Thyroid gland (tissue), 4 donors: ENCODE results near the gene NOP16. TPM values are rescaled to one million over a fixed set of nuclear protein-coding genes. Genes with fewer than 3 reads are reported as not detected.
"Not testable (repeated sequence)": the region's sequence is repeated elsewhere in the genome, so short reads cannot be mapped to it uniquely, and the experiment has no call there.

Source experiments
- DNase-seq, 2 donors: peaks; one replicate each; pipeline ENCODE4 v3.0.0-alpha.2; 2019
- H3K27ac ChIP-seq, 3 donors: fragments of 200-600 bp; sonication (generic); 1 replicate in 2 of 3; 2 replicates in 1 of 3; pipeline ENCODE4 v1.5.1; 2016 to 2019; ENCODE audit warnings: mild to moderate bottlenecking in 1 of 3, moderate library complexity in 1 of 3
- H3K27me3 ChIP-seq: fragments of 200-600 bp; sonication (generic); one replicate; pipeline ENCODE4 v1.5.1; 2019
- H3K36me3 ChIP-seq, 2 donors: fragments of 200-600 bp; sonication (generic); one replicate each; pipeline ENCODE4 v1.5.1; 2016 to 2019
- H3K4me1 ChIP-seq, 2 donors: fragments of 200-600 bp; sonication (generic); one replicate each; pipeline ENCODE4 v1.5.1; 2017 to 2019
- H3K4me3 ChIP-seq, 3 donors: fragments of 200-600 bp; sonication (generic); replicated peaks in 1 of 3; 1 replicate in 2 of 3; 2 replicates in 1 of 3; pipeline ENCODE4 v1.5.1; 2016; ENCODE audit warnings: mild to moderate bottlenecking in 1 of 3
- H3K9me3 ChIP-seq: fragments of 200-600 bp; sonication (generic); one replicate; pipeline ENCODE4 v1.5.1; 2017
- POLR2A ChIP-seq, 2 donors: fragments of 450-650 bp; IDR thresholded peaks; one replicate each; pipeline ENCODE4 v1.6.1; 2017; ENCODE audit warnings: antibody characterized with exemption in 2 of 2, mild to moderate bottlenecking in 2 of 2, moderate library complexity in 1 of 2
- WGBS, 2 donors: methylation state at CpG; one replicate each; pipeline ENCODE4 v1.1.5; 2017; 5-methylcytosine and 5-hydroxymethylcytosine counted together
- intact Hi-C: fragments of 100-400 bp; cut with DNase I; formaldehyde crosslinking; loops from one replicate; pipeline ENCODE4 v1.15.1; 2023
- total RNA-seq, 4 donors: library from RNA; depleted of rRNA; stranded (reverse); fragments of >200 nt; gene quantifications; one replicate each; pipeline ENCODE4 v1.2.3, GENCODE V29; 2016
- TF ChIP-seq, protein P1 (sequence below), 6 experiments: fragments of 200-600 bp in 3 of 6; fragments of 450-650 bp in 3 of 6; sonication (generic) in 3 of 6; IDR thresholded peaks; one replicate each; pipeline ENCODE4 v1.5.1; 2016 to 2019; ENCODE audit warnings: antibody characterized with exemption in 6 of 6, mild to moderate bottlenecking in 2 of 6, inconsistent platforms in 1 of 6, moderate library complexity in 1 of 6

The NOP16 gene
- total RNA-seq, 4 donors from 2014 or later, result 4.7 to 13.7 (median 8.2) TPM

DNA sequence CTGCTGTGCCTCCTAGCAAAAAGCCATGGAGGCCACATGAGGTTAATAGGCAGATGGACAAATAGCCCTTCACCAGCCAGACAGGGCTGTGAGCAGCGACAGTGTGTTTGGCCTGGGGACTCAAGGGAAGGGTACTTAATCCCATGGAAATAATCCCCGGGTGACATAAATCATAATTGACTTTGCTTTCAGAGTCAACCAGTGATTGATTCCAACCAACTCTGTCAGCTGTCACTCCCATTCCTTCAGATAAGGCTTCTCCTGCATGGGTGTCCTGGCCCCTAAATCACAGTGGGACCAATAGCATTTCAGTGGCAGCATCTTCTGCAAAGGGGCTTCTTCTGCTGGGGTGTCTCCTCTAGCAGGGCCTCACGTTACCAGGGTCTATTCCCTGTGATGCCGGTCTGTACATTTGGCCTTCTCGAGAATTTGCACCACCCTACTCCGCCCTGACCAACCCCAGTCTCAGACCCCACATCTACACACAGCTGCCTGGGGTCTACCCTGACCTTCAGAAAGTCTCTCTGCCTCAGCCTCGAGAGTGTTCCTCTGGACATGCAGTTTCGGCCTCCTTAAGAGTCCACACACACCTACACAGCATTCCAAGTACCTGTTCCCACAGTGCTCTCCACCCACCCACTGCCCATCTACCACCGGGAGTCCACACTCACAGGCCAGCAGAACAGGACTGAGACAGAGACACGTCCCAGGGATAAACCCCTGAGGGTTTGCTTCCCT, 24.3 kb upstream of the NOP16 start:
- no peaks in the 10 kb centered on the region for H3K9me3 ChIP-seq
- no peak for DNase-seq
- H3K36me3 ChIP-seq, result peaks cover 5 to 12% of the 10 kb centered on the region in 2 donors
- intact Hi-C loops, result loop anchor here (5.0 kb wide), 1 partner anchor 35 kb away; the partner anchor contains the start of gene FAF2
- no peak overlapping the region for H3K27ac ChIP-seq
- TF ChIP-seq, protein P1, sequence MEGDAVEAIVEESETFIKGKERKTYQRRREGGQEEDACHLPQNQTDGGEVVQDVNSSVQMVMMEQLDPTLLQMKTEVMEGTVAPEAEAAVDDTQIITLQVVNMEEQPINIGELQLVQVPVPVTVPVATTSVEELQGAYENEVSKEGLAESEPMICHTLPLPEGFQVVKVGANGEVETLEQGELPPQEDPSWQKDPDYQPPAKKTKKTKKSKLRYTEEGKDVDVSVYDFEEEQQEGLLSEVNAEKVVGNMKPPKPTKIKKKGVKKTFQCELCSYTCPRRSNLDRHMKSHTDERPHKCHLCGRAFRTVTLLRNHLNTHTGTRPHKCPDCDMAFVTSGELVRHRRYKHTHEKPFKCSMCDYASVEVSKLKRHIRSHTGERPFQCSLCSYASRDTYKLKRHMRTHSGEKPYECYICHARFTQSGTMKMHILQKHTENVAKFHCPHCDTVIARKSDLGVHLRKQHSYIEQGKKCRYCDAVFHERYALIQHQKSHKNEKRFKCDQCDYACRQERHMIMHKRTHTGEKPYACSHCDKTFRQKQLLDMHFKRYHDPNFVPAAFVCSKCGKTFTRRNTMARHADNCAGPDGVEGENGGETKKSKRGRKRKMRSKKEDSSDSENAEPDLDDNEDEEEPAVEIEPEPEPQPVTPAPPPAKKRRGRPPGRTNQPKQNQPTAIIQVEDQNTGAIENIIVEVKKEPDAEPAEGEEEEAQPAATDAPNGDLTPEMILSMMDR (IDR thresholded peaks at IDR 0.05), result no peak
- no peak for TF ChIP-seq POLR2A (IDR thresholded peaks at IDR 0.05)
- H3K4me1 ChIP-seq, result peaks cover 17 to 30% of the 10 kb centered on the region in 2 donors
- no peak overlapping the region for H3K4me3 ChIP-seq
- H3K27me3 ChIP-seq, result no peaks in the 10 kb centered on the region
- WGBS, 2 donors, result 83 to 87% methylated on average over 10 of the region's 10 CpGs

DNA sequence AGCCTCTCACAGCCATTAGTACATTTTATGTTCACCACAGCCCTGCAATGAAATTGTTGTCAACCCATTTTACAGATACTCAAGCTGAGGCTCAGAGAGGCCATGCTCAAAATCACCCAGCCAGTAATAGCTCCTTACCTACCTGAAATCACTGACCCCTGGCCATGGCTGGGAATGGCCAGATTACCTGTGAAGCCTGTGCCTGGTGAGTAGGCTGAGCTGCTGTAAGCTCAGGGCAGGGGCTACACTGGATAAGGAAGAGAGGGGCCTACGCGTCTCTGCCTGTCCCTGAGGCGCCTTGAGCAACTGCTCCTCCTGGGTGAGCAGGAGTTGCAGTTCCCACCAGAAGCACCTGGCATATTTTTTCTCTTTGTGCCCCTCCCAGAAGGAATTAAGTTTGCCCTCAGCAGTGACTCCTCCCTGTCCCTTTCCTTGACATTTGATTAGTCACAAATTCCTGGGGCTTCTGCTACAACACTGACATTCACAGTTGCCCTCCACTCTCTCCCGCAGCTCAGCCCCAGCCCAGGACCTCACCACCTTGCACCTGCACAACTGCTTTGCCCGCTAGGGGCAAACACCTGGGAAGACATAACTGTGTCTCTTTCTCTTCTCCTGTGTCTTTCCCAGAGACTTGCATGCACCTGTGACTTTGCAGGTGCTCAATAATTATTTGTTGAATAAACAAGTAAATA, 22.2 kb upstream of the NOP16 start:
- WGBS, 2 donors, result 85 to 96% methylated on average over 5 of the region's 5 CpGs
- TF ChIP-seq POLR2A (IDR thresholded peaks at IDR 0.05), result no peak
- intact Hi-C loops, result loop anchor here (5.0 kb wide), 1 partner anchor 37 kb away; the partner anchor contains the start of gene FAF2

DNA sequence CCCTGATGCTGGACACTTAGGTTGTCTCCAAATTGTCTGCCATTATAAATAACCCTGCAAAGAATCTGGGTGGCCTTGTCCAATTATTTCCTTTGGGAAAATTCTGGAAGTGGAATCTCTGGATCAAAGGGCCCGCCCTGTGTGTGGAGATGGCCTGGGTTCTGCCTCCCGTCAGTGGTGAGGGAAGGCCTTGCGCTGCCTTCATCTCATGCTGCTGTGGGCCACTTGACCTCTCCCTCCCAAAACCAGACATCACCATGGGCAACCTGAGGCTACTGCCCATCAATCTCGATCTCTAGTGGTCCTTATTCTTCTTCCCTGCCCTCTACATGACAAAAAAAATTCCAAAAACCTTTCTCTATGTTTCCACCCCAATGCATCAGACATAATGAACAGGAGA, 21.4 kb upstream of the NOP16 start:
- no peak overlapping the region for H3K27ac ChIP-seq
- no peaks in the 10 kb centered on the region for H3K9me3 ChIP-seq
- 90 to 95% methylated on average over 4 of the region's 4 CpGs for WGBS, 2 donors
- no peak for TF ChIP-seq POLR2A (IDR thresholded peaks at IDR 0.05)
- TF ChIP-seq, protein P1 (IDR thresholded peaks at IDR 0.05), result no peak
- no peak overlapping the region for H3K4me3 ChIP-seq
- peaks cover 5 to 14% of the 10 kb centered on the region in 2 donors for H3K4me1 ChIP-seq
- H3K27me3 ChIP-seq, result no peaks in the 10 kb centered on the region
- intact Hi-C loops, result loop anchor here (5.0 kb wide), 1 partner anchor 38 kb away; the partner anchor contains the start of gene FAF2
- DNase-seq, result no peak
- H3K36me3 ChIP-seq, result peaks cover 5 to 16% of the 10 kb centered on the region in 2 donors

More for the DNA sequence above, 22.2 kb upstream of the NOP16 start:
- H3K9me3 ChIP-seq, result no peaks in the 10 kb centered on the region
- no peak overlapping the region for H3K27ac ChIP-seq
- no peak overlapping the region for H3K4me3 ChIP-seq
- peaks cover 13 to 23% of the 10 kb centered on the region in 2 donors for H3K4me1 ChIP-seq
- peaks cover 5 to 16% of the 10 kb centered on the region in 2 donors for H3K36me3 ChIP-seq
- no peaks in the 10 kb centered on the region for H3K27me3 ChIP-seq
- DNase-seq, result no peak

DNA sequence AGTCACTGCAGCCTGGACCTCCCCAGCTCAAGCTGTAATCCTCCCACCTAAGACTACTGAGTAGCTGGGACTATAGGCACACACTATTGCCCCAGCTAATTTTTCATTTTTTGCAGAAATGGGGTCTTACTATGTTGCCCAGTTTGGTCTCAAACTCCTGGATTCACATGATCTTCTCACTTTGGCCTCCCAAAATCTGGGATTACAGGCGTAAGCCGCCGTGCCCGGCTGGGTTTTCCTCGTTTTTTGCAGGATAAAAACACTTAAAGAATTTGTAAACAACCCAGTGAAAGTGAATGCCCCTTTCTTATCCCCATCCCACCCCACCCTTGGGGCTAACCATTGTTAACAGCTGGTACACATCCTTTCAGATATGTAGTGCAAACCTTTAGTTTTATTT, 20.2 kb upstream of the NOP16 start:
- intact Hi-C loops, result no loop called here
- no peak for TF ChIP-seq POLR2A (IDR thresholded peaks at IDR 0.05)
- TF ChIP-seq, protein P1 (IDR thresholded peaks at IDR 0.05), result no peak
- Histone ChIP-seq H3K27me3 (no peaks in the 10 kb centered on the region), H3K9me3 (no peaks in the 10 kb centered on the region), H3K36me3 (peaks cover 5 to 16% of the 10 kb centered on the region in 2 donors), H3K27ac (no peak overlapping the region), H3K4me1 (peaks cover 0 to 3% of the 10 kb centered on the region in 2 donors), H3K4me3 (no peak overlapping the region)
- DNase-seq, result no peak
- 94 to 96% methylated on average over 5 of the region's 5 CpGs for WGBS, 2 donors

DNA sequence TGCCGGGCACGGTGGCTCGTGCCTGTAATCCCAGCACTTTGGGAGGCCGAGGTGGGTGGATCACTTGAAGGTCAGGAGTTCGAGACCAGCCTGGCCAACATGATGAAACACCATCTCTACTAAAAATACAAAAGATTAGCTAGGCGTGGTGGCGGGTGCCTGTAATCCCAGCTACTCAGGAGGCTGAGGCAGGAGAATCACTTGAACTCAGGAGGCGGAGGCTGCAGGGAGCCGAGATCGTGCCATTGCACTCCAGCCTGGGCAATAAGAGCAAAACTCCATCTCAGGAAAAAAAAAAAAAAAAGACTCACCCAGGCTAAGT, 19.8 kb upstream of the NOP16 start:
- H3K9me3 ChIP-seq, H3K27ac ChIP-seq, H3K27me3 ChIP-seq, intact Hi-C loops, H3K4me1 ChIP-seq, DNase-seq, H3K4me3 ChIP-seq: not testable (repeated sequence)
- WGBS, 2 donors, result 97 to 98% methylated on average over 10 of the region's 10 CpGs
- peaks cover 5 to 16% of the 10 kb centered on the region in 2 donors for H3K36me3 ChIP-seq
